PC-9 (cell line): ENCODE measurements around the gene ODC1. TPM values are rescaled to one million over a fixed set of nuclear protein-coding genes. Genes with fewer than 3 reads are reported as not detected.
A peak's percentile ranks its signal among the peaks of the same experiment; 100 is the strongest.

ENCODE experiments used
- BruUV-seq: library from RNA; stranded (reverse); fragments of 400-500 nt; replicated peaks from 2 replicates; lab custom pipeline; 2021; lab: Mats Ljungman, UMichigan
- CTCF ChIA-PET: fragments of 300-600 bp; sonication (Branson Sonifier 250); formaldehyde crosslinking; loops from one replicate; lab custom pipeline; 2022; ENCODE audit warnings: antibody characterized with exemption; lab: Charles Lee
- POLR2A ChIA-PET: fragments of 300-600 bp; sonication (Branson Sonifier 250); formaldehyde crosslinking; loops from one replicate; lab custom pipeline; 2022; ENCODE audit warnings: antibody characterized with exemption; ENCODE audit not compliant: unreplicated experiment; lab: Charles Lee
- DNase-seq, 2 experiments: peaks; one replicate each; pipeline versions ENCODE4 v3.0.0 to v3.0.0-alpha.2; 2015 to 2022; ENCODE audit warnings: mixed read lengths in 1 of 2
- H2AFZ ChIP-seq: fragments of 200-600 bp; sonication (generic); 2 replicates; pipeline ENCODE4 v1.8.1; 2017; ENCODE audit warnings: antibody characterized with exemption
- H3F3A ChIP-seq: fragments of 200-600 bp; sonication (generic); 2 replicates; pipeline ENCODE4 v1.8.1; 2017; ENCODE audit warnings: antibody characterized with exemption, mild to moderate bottlenecking, low read depth; ENCODE audit not compliant: insufficient read depth
- H3K27ac ChIP-seq: fragments of 200-600 bp; sonication (generic); 2 replicates; pipeline ENCODE4 v1.6.1; 2016; ENCODE audit warnings: mixed run types
- H3K27me3 ChIP-seq: fragments of 200-600 bp; sonication (generic); 2 replicates; pipeline ENCODE4 v1.6.1; 2016; ENCODE audit warnings: low read depth, mixed run types; ENCODE audit not compliant: insufficient read depth
- H3K36me3 ChIP-seq: fragments of 200-600 bp; sonication (generic); 2 replicates; pipeline ENCODE4 v1.6.1; 2016; ENCODE audit warnings: low read depth, mixed run types
- H3K4me1 ChIP-seq: fragments of 200-600 bp; sonication (generic); replicated peaks from 2 replicates; pipeline ENCODE4 v1.6.1; 2016; ENCODE audit warnings: mixed run types; ENCODE audit not compliant: insufficient read depth
- H3K4me2 ChIP-seq: fragments of 200-600 bp; sonication (generic); 2 replicates; pipeline ENCODE4 v1.6.1; 2017; ENCODE audit warnings: mixed run types
- H3K4me3 ChIP-seq: fragments of 200-600 bp; sonication (generic); 2 replicates; pipeline ENCODE4 v1.6.1; 2016; ENCODE audit warnings: mixed run types
- H3K79me2 ChIP-seq: fragments of 200-600 bp; sonication (generic); 2 replicates; pipeline ENCODE4 v1.6.1; 2017; ENCODE audit warnings: low read depth, mixed run types
- H3K9me2 ChIP-seq: fragments of 200-600 bp; sonication (generic); 2 replicates; pipeline ENCODE4 v1.8.1; 2017; ENCODE audit warnings: mild to moderate bottlenecking; ENCODE audit not compliant: insufficient read depth
- H3K9me3 ChIP-seq: fragments of 200-600 bp; sonication (generic); 2 replicates; pipeline ENCODE4 v1.8.1; 2016; ENCODE audit warnings: low read depth; ENCODE audit not compliant: insufficient read depth
- H4K20me1 ChIP-seq: fragments of 200-600 bp; sonication (generic); 2 replicates; pipeline ENCODE4 v1.8.1; 2017; ENCODE audit not compliant: insufficient read depth
- EZH2 ChIP-seq: fragments of 200-600 bp; sonication (generic); IDR thresholded peaks from 2 replicates; pipeline ENCODE4 v1.8.0; 2017; ENCODE audit warnings: antibody characterized with exemption, low read depth
- intact Hi-C: fragments of 100-400 bp; cut with micrococcal nuclease; formaldehyde crosslinking; loops from one replicate; pipeline ENCODE4 v1.10.0; 2022; ENCODE audit not compliant: unreplicated experiment
- total RNA-seq: library from RNA; stranded (reverse); gene quantifications from 2 replicates; pipeline ENCODE4 v1.2.3, GENCODE V29; 2021
- TF ChIP-seq, protein P1 (sequence below): fragments of 200-600 bp; sonication (generic); conservative IDR thresholded peaks from 2 replicates; pipeline ENCODE4 v1.6.1; 2017; ENCODE audit warnings: mixed run types, antibody characterized with exemption, mild to moderate bottlenecking, moderate library complexity

ODC1 gene
- total RNA-seq, 1 experiment from 2014 or later: 40.5 TPM

DNA sequence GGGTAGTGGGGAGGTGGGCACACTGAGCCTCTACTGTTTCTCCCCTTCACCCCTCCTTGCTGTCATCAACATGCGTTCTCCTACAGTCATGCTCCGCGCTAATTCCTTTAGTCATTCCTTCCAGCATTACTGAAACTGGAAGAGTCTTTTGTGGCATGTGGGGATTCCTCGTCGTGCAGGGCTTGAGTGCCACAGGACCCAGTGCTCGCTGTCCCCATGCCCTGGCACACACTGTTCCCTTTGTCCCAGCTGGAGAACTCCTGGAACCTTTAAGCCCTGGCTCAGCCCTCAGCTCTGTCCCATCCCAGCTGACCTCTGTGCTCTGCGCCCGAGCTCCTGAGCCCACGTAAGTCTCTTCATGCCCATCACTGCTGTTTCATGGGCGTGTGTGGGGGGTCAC is 42.1 kb downstream of the ODC1 start:
- CTCF ChIA-PET: no interaction called here
- BruUV-seq: no TSS peak
- Histone ChIP-seq H3K27ac (peak overlapping the region; percentile 97), H4K20me1 (0 out of 2 replicates have a peak, but pooled peaks cover 9% of the 10 kb centered on the region), H3K36me3 (no peaks in the 10 kb centered on the region; the same call in 1 of the 2 replicates), H3F3A (peaks cover 74% of the 10 kb centered on the region), H3K4me3 (no peak overlapping the region), H3K9me2 (no peaks in the 10 kb centered on the region), H2AFZ (no peak overlapping the region), H3K4me2 (peak overlapping the region; percentile 88), H3K27me3 (no peaks in the 10 kb centered on the region), H3K4me1 (peaks cover 81% of the 10 kb centered on the region), H3K79me2 (peaks cover 66% of the 10 kb centered on the region), H3K9me3 (no peaks in the 10 kb centered on the region)
- DNase-seq: no peak
- POLR2A ChIA-PET: no interaction called here
- TF ChIP-seq EZH2: no peak
- TF ChIP-seq, protein P1, sequence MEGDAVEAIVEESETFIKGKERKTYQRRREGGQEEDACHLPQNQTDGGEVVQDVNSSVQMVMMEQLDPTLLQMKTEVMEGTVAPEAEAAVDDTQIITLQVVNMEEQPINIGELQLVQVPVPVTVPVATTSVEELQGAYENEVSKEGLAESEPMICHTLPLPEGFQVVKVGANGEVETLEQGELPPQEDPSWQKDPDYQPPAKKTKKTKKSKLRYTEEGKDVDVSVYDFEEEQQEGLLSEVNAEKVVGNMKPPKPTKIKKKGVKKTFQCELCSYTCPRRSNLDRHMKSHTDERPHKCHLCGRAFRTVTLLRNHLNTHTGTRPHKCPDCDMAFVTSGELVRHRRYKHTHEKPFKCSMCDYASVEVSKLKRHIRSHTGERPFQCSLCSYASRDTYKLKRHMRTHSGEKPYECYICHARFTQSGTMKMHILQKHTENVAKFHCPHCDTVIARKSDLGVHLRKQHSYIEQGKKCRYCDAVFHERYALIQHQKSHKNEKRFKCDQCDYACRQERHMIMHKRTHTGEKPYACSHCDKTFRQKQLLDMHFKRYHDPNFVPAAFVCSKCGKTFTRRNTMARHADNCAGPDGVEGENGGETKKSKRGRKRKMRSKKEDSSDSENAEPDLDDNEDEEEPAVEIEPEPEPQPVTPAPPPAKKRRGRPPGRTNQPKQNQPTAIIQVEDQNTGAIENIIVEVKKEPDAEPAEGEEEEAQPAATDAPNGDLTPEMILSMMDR: no peak
- intact Hi-C loops: no loop called here

DNA sequence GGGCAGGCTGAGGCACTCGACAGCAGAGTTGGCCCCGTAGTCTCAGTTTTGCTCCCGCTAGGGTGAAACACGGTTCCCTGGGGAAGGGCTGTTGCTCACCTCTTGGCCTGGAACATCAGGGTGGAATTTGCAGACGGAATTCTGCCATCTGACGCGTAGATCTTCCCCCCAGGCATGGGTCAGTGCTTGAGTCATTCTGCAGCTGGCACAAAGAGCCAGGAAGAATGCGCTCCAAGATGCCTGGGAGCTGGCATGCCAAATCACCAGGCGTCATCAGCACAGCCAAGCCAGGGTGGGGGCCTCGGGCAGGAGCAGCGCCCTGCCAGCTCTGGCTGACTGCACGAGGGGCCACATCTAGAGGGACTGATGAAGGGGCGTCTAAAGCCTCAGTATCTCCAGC is 42.7 kb downstream of the ODC1 start:
- no peaks in the 10 kb centered on the region for H3K9me2 ChIP-seq
- H3K4me1 ChIP-seq: peaks cover 85% of the 10 kb centered on the region
- CTCF ChIA-PET: no interaction called here
- no peaks in the 10 kb centered on the region; the same call in 1 of the 2 replicates for H3K36me3 ChIP-seq
- H3K27me3 ChIP-seq: no peaks in the 10 kb centered on the region
- BruUV-seq: no TSS peak
- 0 out of 2 replicates have a peak, but pooled peaks cover 9% of the 10 kb centered on the region for H4K20me1 ChIP-seq
- no peak overlapping the region for H3K4me3 ChIP-seq
- H2AFZ ChIP-seq: no peak overlapping the region
- POLR2A ChIA-PET: no interaction called here
- H3K9me3 ChIP-seq: no peaks in the 10 kb centered on the region
- peak; percentile 90 to 96 for DNase-seq
- TF ChIP-seq, protein P1: no peak
- TF ChIP-seq EZH2: no peak
- intact Hi-C loops: loop anchor here (1.0 to 2.0 kb wide), 3 partner anchors 19 to 74 kb away; no protein-coding TSS in a partner anchor
- H3K79me2 ChIP-seq: peaks cover 71% of the 10 kb centered on the region
- peak overlapping the region; percentile 88 for H3K4me2 ChIP-seq
- H3K27ac ChIP-seq: peak overlapping the region; percentile 97
- H3F3A ChIP-seq: peaks cover 78% of the 10 kb centered on the region

DNA sequence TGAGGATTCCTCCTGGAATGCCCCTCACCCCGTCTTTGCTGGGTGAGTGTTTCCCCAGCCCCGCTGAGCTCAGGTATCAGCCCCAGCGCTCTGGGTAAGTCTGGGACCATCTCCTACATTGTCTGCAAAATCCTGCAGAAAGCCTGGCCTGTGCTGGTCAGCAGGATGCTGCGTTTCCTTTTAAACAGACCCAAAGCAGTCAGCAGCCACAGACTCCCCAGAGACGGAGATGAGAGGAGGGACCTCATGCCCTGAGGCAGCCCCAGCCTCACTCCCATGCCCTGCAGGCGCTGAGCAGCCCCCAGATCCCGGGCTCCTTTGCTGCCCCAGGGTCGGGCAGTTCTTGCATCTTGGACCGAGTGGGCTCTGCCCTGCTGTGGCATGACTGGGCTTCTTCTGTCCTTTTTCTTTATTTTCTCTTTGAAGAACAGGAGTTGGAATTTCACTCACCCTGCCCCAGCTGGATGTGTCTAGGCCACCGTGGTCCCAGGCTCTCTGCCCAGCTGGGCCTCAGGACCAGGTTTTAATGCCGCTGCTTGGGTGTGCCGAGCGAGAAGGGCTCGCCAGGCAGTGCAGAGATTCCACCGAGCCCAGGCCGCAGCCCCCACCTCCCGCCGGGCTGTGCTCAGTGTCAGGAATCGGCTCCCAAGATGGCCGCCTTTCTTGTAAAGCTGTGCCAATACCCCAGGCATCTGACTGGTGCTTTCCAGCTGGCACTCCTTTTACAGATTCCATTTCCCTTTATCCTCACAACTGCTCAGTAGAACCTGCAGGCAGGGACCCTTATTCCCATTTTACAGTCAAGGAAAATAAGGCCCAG is 43.6 kb downstream of the ODC1 start:
- DNase-seq: no peak
- peaks cover 6% of the 10 kb centered on the region; the same call in 1 of the 2 replicates for H3K36me3 ChIP-seq
- peak overlapping the region; percentile 88 for H3K4me2 ChIP-seq
- TF ChIP-seq, protein P1: no peak
- TF ChIP-seq EZH2: no peak
- H3K27ac ChIP-seq: peak overlapping the region; percentile 97
- H3K4me3 ChIP-seq: no peak overlapping the region
- ChIA-PET POLR2A (interaction anchor here (0.6 kb wide), 1 partner anchor 121 kb away, joined by 4 read pairs; no protein-coding TSS in a partner anchor), CTCF (no interaction called here)
- no peaks in the 10 kb centered on the region for H3K9me2 ChIP-seq
- H3K27me3 ChIP-seq: no peaks in the 10 kb centered on the region
- H3K9me3 ChIP-seq: no peaks in the 10 kb centered on the region
- BruUV-seq: no TSS peak
- H2AFZ ChIP-seq: no peak overlapping the region
- peaks cover 78% of the 10 kb centered on the region for H3F3A ChIP-seq
- peaks cover 89% of the 10 kb centered on the region for H3K4me1 ChIP-seq
- peaks cover 73% of the 10 kb centered on the region for H3K79me2 ChIP-seq
- 0 out of 2 replicates have a peak, but pooled peaks cover 9% of the 10 kb centered on the region for H4K20me1 ChIP-seq
- intact Hi-C loops: loop anchor here (1.0 to 2.0 kb wide), 3 partner anchors 18 to 73 kb away; no protein-coding TSS in a partner anchor
